ENCODE results near the gene SEMA6D. TPM values are rescaled to one million over a fixed set of nuclear protein-coding genes. Genes with fewer than 3 reads are reported as not detected.

The SEMA6D gene
- total RNA-seq, 1 experiment from 2014 or later: 15.8 TPM

DNA sequence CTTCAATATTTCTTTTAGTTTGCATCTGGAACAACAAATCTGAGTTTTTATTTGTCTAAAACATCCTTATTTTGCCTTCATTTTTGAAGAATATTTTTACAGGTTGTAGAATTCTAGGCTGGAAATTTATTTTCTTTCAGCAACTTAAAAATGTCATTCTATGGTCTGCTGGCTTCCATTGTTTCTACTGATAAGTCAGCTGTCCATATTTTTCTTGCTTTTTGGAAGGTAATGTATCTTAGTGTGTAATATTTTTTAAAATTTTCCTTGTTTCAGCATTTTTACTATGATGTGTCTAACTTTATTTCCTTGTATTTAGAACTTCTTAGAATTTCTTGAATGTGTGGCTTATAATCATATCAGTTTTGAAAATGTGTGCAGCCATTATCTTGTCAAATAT is 37.0 kb downstream of the SEMA6D start:
- Histone ChIP-seq H3K14ac (ENCODE audit: insufficient read depth, low read length) (no peak overlapping the region), H3K79me2 (ENCODE audit: insufficient read depth, low read length) (no peaks in the 10 kb centered on the region), H2BK15ac (ENCODE audit: low read depth, low read length) (no peak overlapping the region), H2AFZ (ENCODE audit: low read length) (no peak overlapping the region), H4K91ac (ENCODE audit: insufficient read length, low read depth, low read length) (no peak overlapping the region), H4K5ac (ENCODE audit: insufficient read length, low read depth, low read length) (no peak overlapping the region), H2BK12ac (ENCODE audit: insufficient read length, low read depth, low read length) (no peak overlapping the region), H2BK5ac (ENCODE audit: insufficient read length, low read length) (no peak overlapping the region), H3K27ac (ENCODE audit: insufficient read length, low read depth, low read length) (no peak overlapping the region), H3K79me1 (ENCODE audit: insufficient read depth, low read depth, low read length, poor library complexity, severe bottlenecking) (no peaks in the 10 kb centered on the region), H3K4ac (ENCODE audit: low read depth, low read length) (no peak overlapping the region), H3T11ph (ENCODE audit: low read length) (no peak overlapping the region), H3K23ac (ENCODE audit: insufficient read length, low read depth, low read length) (no peak overlapping the region), H3K23me2 (ENCODE audit: insufficient read length, low read depth, low read length, poor library complexity, severe bottlenecking) (no peaks in the 10 kb centered on the region), H3K4me1 (ENCODE audit: insufficient read depth, low read length) (no peaks in the 10 kb centered on the region), H3K9me3 (ENCODE audit: control insufficient read depth, low read depth, low read length) (peaks cover 4% of the 10 kb centered on the region), H2BK120ac (ENCODE audit: low read depth, low read length, poor library complexity, severe bottlenecking) (no peak overlapping the region), H3K27me3 (ENCODE audit: insufficient read depth, low read length) (no peaks in the 10 kb centered on the region), H3K18ac (ENCODE audit: insufficient read length, low read depth, low read length) (no peak overlapping the region), H4K8ac (replicated peaks; ENCODE audit: insufficient read length, low read depth, low read length) (no peak overlapping the region), H2AK5ac (ENCODE audit: insufficient read length, low read length) (no peak overlapping the region), H3K9ac (ENCODE audit: extremely low read depth, insufficient read length, low read length) (no peak overlapping the region), H3K56ac (ENCODE audit: insufficient read length, low read depth, low read length) (no peak overlapping the region), H3K4me2 (ENCODE audit: insufficient read depth, insufficient read length, low read length) (no peak overlapping the region), H2BK20ac (ENCODE audit: low read depth, low read length, poor library complexity, severe bottlenecking) (no peak overlapping the region), H4K20me1 (ENCODE audit: control insufficient read depth, insufficient read depth, insufficient read length) (no peaks in the 10 kb centered on the region)
- DNase-seq: no peak
- Mint-ChIP-seq H3K36me3 (ENCODE audit: insufficient read depth in 1 of 3, low read depth in 3 of 3) (peaks cover 23 to 41% (median 30%) of the 10 kb centered on the region in 3 experiments), H3K4me1 (peaks cover 26% of the 10 kb centered on the region in 2 experiments), H3K4me3 (no peak overlapping the region), H3K27me3 (ENCODE audit: low read depth) (peaks cover 4% of the 10 kb centered on the region; the same call in 1 of the 2 replicates), H3K9me3 (peaks cover 27 to 29% of the 10 kb centered on the region in 2 experiments), H3K27ac (no peak overlapping the region)
- TF ChIP-seq, protein P1, sequence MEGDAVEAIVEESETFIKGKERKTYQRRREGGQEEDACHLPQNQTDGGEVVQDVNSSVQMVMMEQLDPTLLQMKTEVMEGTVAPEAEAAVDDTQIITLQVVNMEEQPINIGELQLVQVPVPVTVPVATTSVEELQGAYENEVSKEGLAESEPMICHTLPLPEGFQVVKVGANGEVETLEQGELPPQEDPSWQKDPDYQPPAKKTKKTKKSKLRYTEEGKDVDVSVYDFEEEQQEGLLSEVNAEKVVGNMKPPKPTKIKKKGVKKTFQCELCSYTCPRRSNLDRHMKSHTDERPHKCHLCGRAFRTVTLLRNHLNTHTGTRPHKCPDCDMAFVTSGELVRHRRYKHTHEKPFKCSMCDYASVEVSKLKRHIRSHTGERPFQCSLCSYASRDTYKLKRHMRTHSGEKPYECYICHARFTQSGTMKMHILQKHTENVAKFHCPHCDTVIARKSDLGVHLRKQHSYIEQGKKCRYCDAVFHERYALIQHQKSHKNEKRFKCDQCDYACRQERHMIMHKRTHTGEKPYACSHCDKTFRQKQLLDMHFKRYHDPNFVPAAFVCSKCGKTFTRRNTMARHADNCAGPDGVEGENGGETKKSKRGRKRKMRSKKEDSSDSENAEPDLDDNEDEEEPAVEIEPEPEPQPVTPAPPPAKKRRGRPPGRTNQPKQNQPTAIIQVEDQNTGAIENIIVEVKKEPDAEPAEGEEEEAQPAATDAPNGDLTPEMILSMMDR (conservative IDR thresholded peaks at IDR 0.05): no peak

Measured in H9 (cell line).